MM.1S (cell line): Measurements from ENCODE around the gene KLF4.

ENCODE experiments used
- CTCF ChIP-seq: fragments of 300-600 bp; sonication (generic); IDR thresholded peaks from 2 replicates; pipeline ENCODE4 v1.5.1; 2016; ENCODE audit warnings: antibody characterized with exemption, low read length, mixed read lengths
- EZH2 ChIP-seq: fragments of 300-600 bp; sonication (generic); optimal IDR thresholded peaks from 2 replicates; pipeline ENCODE3; 2017; ENCODE audit warnings: low read depth, mild to moderate bottlenecking, antibody characterized with exemption, low read length, mixed read lengths

GRCh38 chr9:107439991-107440456, 49.5 kb downstream of the KLF4 start:
- TF ChIP-seq CTCF = no peak
- TF ChIP-seq EZH2 = no peak
